Tibial artery (tissue), 4 donors: Measurements from ENCODE around the gene INKA1.

Experiments
- DNase-seq, 2 donors: peaks; one replicate each; pipeline ENCODE4 v3.0.0-alpha.2; 2019
- H3K27ac ChIP-seq, 2 donors: fragments of 200-600 bp; sonication (generic) in 1 of 2; 1 replicate in 1 of 2; 2 replicates in 1 of 2; pipeline ENCODE4 v1.5.1; 2018 to 2019; ENCODE audit warnings: mild to moderate bottlenecking in 1 of 2
- H3K27me3 ChIP-seq, 2 donors: fragments of 200-600 bp; sonication (generic) in 1 of 2; one replicate each; pipeline versions ENCODE4 v1.5.1 to v1.6.0; 2016 to 2019
- H3K36me3 ChIP-seq, 3 donors: fragments of 200-600 bp; sonication (generic) in 2 of 3; one replicate each; pipeline ENCODE4 v1.5.1; 2016 to 2019; ENCODE audit warnings: mild to moderate bottlenecking in 2 of 3
- H3K4me1 ChIP-seq, 4 donors: fragments of 200-600 bp; sonication (generic) in 2 of 4; 1 replicate in 3 of 4; 2 replicates in 1 of 4; pipeline ENCODE4 v1.5.1; 2016 to 2019
- H3K4me3 ChIP-seq, 2 donors: fragments of 200-600 bp; sonication (generic) in 1 of 2; 1 replicate in 1 of 2; 2 replicates in 1 of 2; pipeline ENCODE4 v1.5.1; 2018 to 2019; ENCODE audit warnings: mild to moderate bottlenecking in 2 of 2
- H3K9me3 ChIP-seq, 3 donors: fragments of 200-600 bp; sonication (generic) in 1 of 3; one replicate each; pipeline ENCODE4 v1.5.1; 2016 to 2019
- CTCF ChIP-seq, 2 experiments: fragments of 200-600 bp in 1 of 2; fragments of 450-650 bp in 1 of 2; IDR thresholded peaks; one replicate each; pipeline ENCODE4 v1.5.1; 2017 to 2019; ENCODE audit warnings: antibody characterized with exemption in 2 of 2, mild to moderate bottlenecking in 1 of 2, moderate library complexity in 1 of 2
- intact Hi-C: fragments of 100-400 bp; cut with DNase I; formaldehyde crosslinking; loops from one replicate; pipeline ENCODE4 v1.15.0; 2023; ENCODE audit warnings: low total_unique reads

The INKA1 gene

GRCh38 chr3:49793486-49794085 is 9.5 kb upstream of the INKA1 start:
- H3K27me3 ChIP-seq = no peaks in the 10 kb centered on the region
- intact Hi-C loops = no loop called here
- no peak overlapping the region for H3K4me3 ChIP-seq
- H3K27ac ChIP-seq = no peak overlapping the region
- no peaks in the 10 kb centered on the region for H3K9me3 ChIP-seq
- no peak for TF ChIP-seq CTCF (IDR thresholded peaks at IDR 0.05)
- no peaks in the 10 kb centered on the region for H3K36me3 ChIP-seq
- peak in 1 of 2 donors; percentile 59 for DNase-seq
- no peaks in the 10 kb centered on the region for H3K4me1 ChIP-seq

- intact Hi-C loops = no loop called here
- TF ChIP-seq CTCF (IDR thresholded peaks at IDR 0.05) = no peak
These were observed 8.6 kb upstream of the INKA1 start for GRCh38 chr3:49794431-49794830.

GRCh38 chr3:49794926-49795905 is 7.8 kb upstream of the INKA1 start:
- Histone ChIP-seq H3K27ac (no peak overlapping the region), H3K36me3 (no peaks in the 10 kb centered on the region), H3K4me3 (no peak overlapping the region), H3K4me1 (peaks cover 0 to 11% (median 4%) of the 10 kb centered on the region in 4 donors), H3K9me3 (no peaks in the 10 kb centered on the region), H3K27me3 (no peaks in the 10 kb centered on the region)
- intact Hi-C loops = no loop called here
- no peak for TF ChIP-seq CTCF (IDR thresholded peaks at IDR 0.05)
- DNase-seq = no peak

More at GRCh38 chr3:49794431-49794830, 8.6 kb upstream of the INKA1 start:
- DNase-seq = peak in 1 of 2 donors; percentile 1
- Histone ChIP-seq H3K9me3 (no peaks in the 10 kb centered on the region), H3K27me3 (no peaks in the 10 kb centered on the region), H3K4me3 (no peak overlapping the region), H3K36me3 (no peaks in the 10 kb centered on the region), H3K27ac (no peak overlapping the region), H3K4me1 (peaks cover 0 to 3% (median under 1%) of the 10 kb centered on the region in 4 donors)

GRCh38 chr3:49799105-49799504 is 4.0 kb upstream of the INKA1 start:
- Histone ChIP-seq H3K27ac (peak overlapping the region; percentile 34 to 36), H3K27me3 (no peaks in the 10 kb centered on the region), H3K9me3 (no peaks in the 10 kb centered on the region), H3K4me1 (peaks cover 7 to 18% (median 10%) of the 10 kb centered on the region in 4 donors), H3K4me3 (no peak overlapping the region), H3K36me3 (no peaks in the 10 kb centered on the region)
- no peak for TF ChIP-seq CTCF (IDR thresholded peaks at IDR 0.05)
- DNase-seq = no peak
- intact Hi-C loops = no loop called here

- no peak for TF ChIP-seq CTCF (IDR thresholded peaks at IDR 0.05)
- Histone ChIP-seq H3K27ac (peak within 1 kb of the TSS; percentile 34 to 36), H3K36me3 (no peaks in the 10 kb centered on the region), H3K4me3 (no peak within 1 kb of the TSS), H3K4me1 (peaks cover 13 to 25% (median 16%) of the 10 kb centered on the region in 4 donors), H3K9me3 (no peaks in the 10 kb centered on the region), H3K27me3 (no peaks in the 10 kb centered on the region)
- intact Hi-C loops = no loop called here
- peak; percentile 79 to 86 for DNase-seq
These were observed 3.3 kb upstream of the INKA1 start, which contains the start of gene CDHR4 for GRCh38 chr3:49799761-49800160. TSS of gene CDHR4 (minus strand) at chr3:49799873. CDS start at chr3:49799812, 61 bp downstream.
